Measurements from ENCODE around the gene NR6A1. TPM values are rescaled to one million over a fixed set of nuclear protein-coding genes. Genes with fewer than 3 reads are reported as not detected.

Gene NR6A1
- polyA plus RNA-seq, 2 of the 4 experiments (the other 2 are of a cell fraction) = 1.7 to 3.3 TPM

GRCh38 chr9:124486778-124487259, 284.3 kb downstream of the NR6A1 start:
- 37% methylated on average over 12 of the region's 17 CpGs for WGBS (ENCODE audit: missing lambda C conversion rate)
- POLR2A ChIA-PET = no interaction called here

GRCh38 chr9:124485936-124486335, 285.2 kb downstream of the NR6A1 start:
- TF ChIP-seq HDAC2 (IDR thresholded peaks at IDR 0.05) (no peak), FOSL2 (IDR thresholded peaks at IDR 0.05) (no peak), FOSL2 (CRISPR knock-in tag; IDR thresholded peaks at IDR 0.05) (no peak), ELK1 (IDR thresholded peaks at IDR 0.05; ENCODE audit: low read depth, low read length) (no peak), ZSCAN20 (CRISPR knock-in tag; IDR thresholded peaks at IDR 0.05) (no peak), CBX2 (IDR thresholded peaks at IDR 0.05; ENCODE audit: borderline replicate concordance, low read depth) (no peak), EHMT2 (IDR thresholded peaks at IDR 0.05; ENCODE audit: low read depth) (no peak), KDM5A (IDR thresholded peaks at IDR 0.05) (no peak), HES2 (IDR thresholded peaks at IDR 0.05) (no peak), CHD2 (IDR thresholded peaks at IDR 0.05; ENCODE audit: low read length, partially characterized antibody) (no peak), ZC3H11A (IDR thresholded peaks at IDR 0.05) (no peak), EHF (CRISPR knock-in tag; IDR thresholded peaks at IDR 0.05) (no peak), SREBF2 (IDR thresholded peaks at IDR 0.05) (no peak), JUN (IDR thresholded peaks at IDR 0.05) (no peak), MYC (IDR thresholded peaks at IDR 0.05; ENCODE audit: borderline replicate concordance, low read length) (no peak)
- WGBS (ENCODE audit: missing lambda C conversion rate) = 100% methylated on average over 2 of the region's 15 CpGs
- no peak for FAIRE-seq
- Histone ChIP-seq H3K4me2 (no peak overlapping the region), H3K4me1 (no peaks in the 10 kb centered on the region), H3K9me3 (no peaks in the 10 kb centered on the region), H3K27ac (no peak overlapping the region), H3K4me3 (no peak overlapping the region)
- no peak for ATAC-seq
- CTCF ChIA-PET = interaction anchor here (1.2 to 2.0 kb wide), 3 partner anchors 11 to 71 kb away, joined by 3 to 6 read pairs (median 4); no protein-coding TSS in a partner anchor
- DNase-seq (ENCODE audit: low read depth in 1 of 2, low spot score in 1 of 2) = no peak
- POLR2A ChIA-PET = no interaction called here

More at GRCh38 chr9:124486778-124487259, 284.3 kb downstream of the NR6A1 start:
- CTCF ChIA-PET = interaction anchor here (0.9 to 2.0 kb wide), 5 partner anchors 9 to 72 kb away, joined by 3 to 6 read pairs (median 4); no protein-coding TSS in a partner anchor
- no peaks in the 10 kb centered on the region for H3K9me3 ChIP-seq
- TF ChIP-seq ZSCAN20 (CRISPR knock-in tag; IDR thresholded peaks at IDR 0.05) (no peak), ZNF302 (CRISPR knock-in tag; IDR thresholded peaks at IDR 0.05) (no peak), HOXB13 (CRISPR knock-in tag; IDR thresholded peaks at IDR 0.05; ENCODE audit: low read depth) (no peak)
- ATAC-seq (no peak), FAIRE-seq (no peak), DNase-seq (ENCODE audit: low read depth in 1 of 2, low spot score in 1 of 2) (no peak)
- H3K4me2 ChIP-seq = no peak overlapping the region
- no peak overlapping the region for H3K27ac ChIP-seq
- no peak overlapping the region for H3K4me3 ChIP-seq
- H3K4me1 ChIP-seq = no peaks in the 10 kb centered on the region

GRCh38 chr9:124485201-124485600, 285.9 kb downstream of the NR6A1 start:
- Histone ChIP-seq H3K9me3 (no peaks in the 10 kb centered on the region), H3K4me1 (no peaks in the 10 kb centered on the region), H3K4me3 (no peak overlapping the region), H3K4me2 (no peak overlapping the region), H3K27ac (no peak overlapping the region)
- ChIA-PET POLR2A (no interaction called here), CTCF (interaction anchor here (0.6 to 2.0 kb wide), 3 partner anchors 10 to 54 kb away, joined by 3 to 6 read pairs (median 4); no protein-coding TSS in a partner anchor)
- no peak for ATAC-seq
- TF ChIP-seq ESRRA (IDR thresholded peaks at IDR 0.05; ENCODE audit: borderline replicate concordance, low read length) (no peak), FOSB (CRISPR knock-in tag; IDR thresholded peaks at IDR 0.05) (no peak), KDM1A (IDR thresholded peaks at IDR 0.05; ENCODE audit: low read depth) (no peak), GATA3 (IDR thresholded peaks at IDR 0.05; ENCODE audit: borderline replicate concordance) (no peak), CBX2 (IDR thresholded peaks at IDR 0.05; ENCODE audit: borderline replicate concordance, low read depth) (no peak), HDAC2 (IDR thresholded peaks at IDR 0.05) (no peak), HOXB13 (CRISPR knock-in tag; IDR thresholded peaks at IDR 0.05; ENCODE audit: low read depth) (no peak), RARB (CRISPR knock-in tag; IDR thresholded peaks at IDR 0.05) (no peak), NFE2L2 (conservative IDR thresholded peaks at IDR 0.05; ENCODE audit: low read length) (no peak), POLR2AphosphoS2 (conservative IDR thresholded peaks at IDR 0.05; ENCODE audit: low read length) (no peak), ZSCAN20 (CRISPR knock-in tag; IDR thresholded peaks at IDR 0.05) (no peak), TP53 (CRISPR knock-in tag; IDR thresholded peaks at IDR 0.05) (no peak), PHF8 (IDR thresholded peaks at IDR 0.05; ENCODE audit: borderline replicate concordance, low read depth) (no peak), HMGXB4 (CRISPR knock-in tag; IDR thresholded peaks at IDR 0.05; ENCODE audit: borderline replicate concordance) (no peak), MYC (IDR thresholded peaks at IDR 0.05; ENCODE audit: borderline replicate concordance, low read length) (no peak), JUN (IDR thresholded peaks at IDR 0.05) (no peak), JUNB (IDR thresholded peaks at IDR 0.05) (no peak), TFCP2L1 (CRISPR knock-in tag; IDR thresholded peaks at IDR 0.05) (no peak), NPAS2 (CRISPR knock-in tag; IDR thresholded peaks at IDR 0.05; ENCODE audit: borderline replicate concordance) (no peak), ATOH8 (CRISPR knock-in tag; IDR thresholded peaks at IDR 0.05; ENCODE audit: low read depth) (no peak)
- no peak for FAIRE-seq
- WGBS (ENCODE audit: missing lambda C conversion rate) = 82% methylated on average over 6 of the region's 13 CpGs
- no peak for DNase-seq (ENCODE audit: low read depth in 1 of 2, low spot score in 1 of 2)

Measured in A549 (cell line).